ENCODE results near the gene ZMIZ1. TPM values are rescaled to one million over a fixed set of nuclear protein-coding genes. Genes with fewer than 3 reads are reported as not detected.

ZMIZ1 gene
- total RNA-seq, 5 donors from 2014 or later (not counting 1 experiment from before 2014, with no cell fraction given): 16.8 to 27.1 (median 21.2) TPM

DNA sequence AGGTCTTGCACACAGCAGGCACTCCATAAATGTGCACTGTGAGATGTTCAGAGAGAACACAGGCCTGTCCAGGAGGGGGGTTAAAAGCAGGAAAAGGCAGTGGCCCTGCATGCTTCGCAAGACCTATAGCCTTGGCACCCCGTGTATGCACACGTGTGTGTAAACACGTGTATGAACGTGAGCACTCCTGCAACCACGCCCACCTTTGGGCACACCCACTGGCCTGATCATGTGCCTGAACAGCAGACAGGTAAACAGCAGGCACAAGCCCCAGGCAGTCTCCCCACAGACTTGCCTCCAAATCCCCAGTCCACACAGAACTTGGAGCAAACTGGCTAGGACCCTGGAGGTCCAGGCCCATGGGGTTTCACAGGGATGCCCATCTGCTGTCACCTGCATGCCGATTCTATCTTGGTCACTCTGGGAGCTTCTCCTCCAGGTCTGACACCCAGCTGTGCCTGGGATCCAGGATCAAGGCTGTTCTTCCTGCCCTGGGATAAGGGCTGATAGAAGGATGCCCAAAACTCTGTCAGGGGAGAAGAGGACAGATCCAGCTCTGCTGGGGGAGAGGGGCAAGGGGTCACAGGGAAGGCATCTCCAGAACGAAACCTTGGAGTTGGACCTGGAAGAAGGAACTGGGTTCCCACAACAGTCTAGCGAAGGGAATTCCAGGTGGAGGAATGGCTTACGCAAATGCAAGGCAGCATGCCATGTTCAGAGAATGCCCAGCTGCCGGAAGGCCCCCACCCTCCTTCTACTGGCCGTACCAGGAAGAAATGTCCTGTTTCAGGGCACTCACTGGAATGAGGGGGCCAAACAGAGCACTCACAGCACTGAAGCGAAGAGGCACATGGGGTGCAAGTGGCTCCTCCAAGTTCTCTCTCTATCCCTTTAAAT, 14.3 kb upstream of the ZMIZ1 start:
- ATAC-seq (replicated peaks in 1 of 4) (no peak), DNase-seq (peak in 1 of 35 experiments; percentile 3)
- no peaks in the 10 kb centered on the region for H3K36me3 ChIP-seq (ENCODE audit: control insufficient read depth in 2 of 2, extremely low read depth in 1 of 2, insufficient read depth in 1 of 2, low read length in 1 of 2)
- no peak overlapping the region for H3K27ac ChIP-seq (ENCODE audit: low read length)
- POLR2A ChIA-PET: no interaction called here
- H3K4me1 Mint-ChIP-seq: peaks cover 21 to 34% (median 23%) of the 10 kb centered on the region in 3 donors
- WGBS (ENCODE audit: insufficient coverage): 80% methylated on average over 12 of the region's 13 CpGs
- H3K27ac Mint-ChIP-seq: no peak overlapping the region
- CTCF ChIA-PET: no interaction called here
- H3K27me3 ChIP-seq (replicated peaks in 1 of 2; ENCODE audit: control insufficient read depth in 2 of 2, extremely low read depth in 1 of 2, insufficient read depth in 2 of 2, low read length in 1 of 2): peaks cover 0 to 22% of the 10 kb centered on the region in 2 experiments
- no peaks in the 10 kb centered on the region for H3K36me3 Mint-ChIP-seq
- peaks cover 2 to 42% of the 10 kb centered on the region in 2 experiments for H3K4me1 ChIP-seq (ENCODE audit: control insufficient read depth in 1 of 2, extremely low read depth in 1 of 2, insufficient read depth in 2 of 2, low read length in 2 of 2)
- H3K4me3 Mint-ChIP-seq: no peak overlapping the region
- H3K27me3 Mint-ChIP-seq: no peaks in the 10 kb centered on the region
- no peak overlapping the region for H3K4me3 ChIP-seq (ENCODE audit: control insufficient read depth in 1 of 2, extremely low read depth in 1 of 2, low read length in 1 of 2)
- H3K9me3 Mint-ChIP-seq: no peaks in the 10 kb centered on the region
- H3K9me3 ChIP-seq: no peaks in the 10 kb centered on the region

GRCh38 chr10:79055100-79055782, 13.5 kb upstream of the ZMIZ1 start:
- Mint-ChIP-seq H3K36me3 (no peaks in the 10 kb centered on the region), H3K27ac (no peak overlapping the region)
- ATAC-seq (replicated peaks in 1 of 4): no peak

GRCh38 chr10:79055892-79056291, 12.9 kb upstream of the ZMIZ1 start:
- H3K9me3 ChIP-seq: no peaks in the 10 kb centered on the region
- ChIA-PET POLR2A (no interaction called here), CTCF (no interaction called here)
- no peak overlapping the region for H3K27ac ChIP-seq (ENCODE audit: low read length)
- peaks cover 0 to 22% of the 10 kb centered on the region in 2 experiments for H3K27me3 ChIP-seq (replicated peaks in 1 of 2; ENCODE audit: control insufficient read depth in 2 of 2, extremely low read depth in 1 of 2, insufficient read depth in 2 of 2, low read length in 1 of 2)
- Mint-ChIP-seq H3K9me3 (no peaks in the 10 kb centered on the region), H3K36me3 (no peaks in the 10 kb centered on the region), H3K4me3 (no peak overlapping the region), H3K27ac (no peak overlapping the region), H3K4me1 (peaks cover 12 to 23% (median 13%) of the 10 kb centered on the region in 3 donors), H3K27me3 (no peaks in the 10 kb centered on the region)
- DNase-seq (no peak), ATAC-seq (replicated peaks in 1 of 4) (no peak)
- no peaks in the 10 kb centered on the region for H3K36me3 ChIP-seq (ENCODE audit: control insufficient read depth in 2 of 2, extremely low read depth in 1 of 2, insufficient read depth in 1 of 2, low read length in 1 of 2)
- H3K4me1 ChIP-seq (ENCODE audit: control insufficient read depth in 1 of 2, extremely low read depth in 1 of 2, insufficient read depth in 2 of 2, low read length in 2 of 2): peaks cover 2 to 28% of the 10 kb centered on the region in 2 experiments
- no peak overlapping the region for H3K4me3 ChIP-seq (ENCODE audit: control insufficient read depth in 1 of 2, extremely low read depth in 1 of 2, low read length in 1 of 2)
- WGBS (ENCODE audit: insufficient coverage): 83% methylated on average over 3 of the region's 4 CpGs

More at GRCh38 chr10:79055100-79055782, 13.5 kb upstream of the ZMIZ1 start:
- Mint-ChIP-seq H3K4me1 (peaks cover 14 to 28% (median 19%) of the 10 kb centered on the region in 3 donors), H3K4me3 (no peak overlapping the region), H3K9me3 (no peaks in the 10 kb centered on the region), H3K27me3 (no peaks in the 10 kb centered on the region)
- DNase-seq: no peak
- no peak overlapping the region for H3K4me3 ChIP-seq (ENCODE audit: control insufficient read depth in 1 of 2, extremely low read depth in 1 of 2, low read length in 1 of 2)
- H3K27ac ChIP-seq (ENCODE audit: low read length): no peak overlapping the region
- 97% methylated on average over 4 of the region's 10 CpGs for WGBS (ENCODE audit: insufficient coverage)
- H3K9me3 ChIP-seq: no peaks in the 10 kb centered on the region
- peaks cover 0 to 22% of the 10 kb centered on the region in 2 experiments for H3K27me3 ChIP-seq (replicated peaks in 1 of 2; ENCODE audit: control insufficient read depth in 2 of 2, extremely low read depth in 1 of 2, insufficient read depth in 2 of 2, low read length in 1 of 2)
- peaks cover 2 to 34% of the 10 kb centered on the region in 2 experiments for H3K4me1 ChIP-seq (ENCODE audit: control insufficient read depth in 1 of 2, extremely low read depth in 1 of 2, insufficient read depth in 2 of 2, low read length in 2 of 2)
- CTCF ChIA-PET: no interaction called here
- no peaks in the 10 kb centered on the region for H3K36me3 ChIP-seq (ENCODE audit: control insufficient read depth in 2 of 2, extremely low read depth in 1 of 2, insufficient read depth in 1 of 2, low read length in 1 of 2)
- POLR2A ChIA-PET: no interaction called here

DNA sequence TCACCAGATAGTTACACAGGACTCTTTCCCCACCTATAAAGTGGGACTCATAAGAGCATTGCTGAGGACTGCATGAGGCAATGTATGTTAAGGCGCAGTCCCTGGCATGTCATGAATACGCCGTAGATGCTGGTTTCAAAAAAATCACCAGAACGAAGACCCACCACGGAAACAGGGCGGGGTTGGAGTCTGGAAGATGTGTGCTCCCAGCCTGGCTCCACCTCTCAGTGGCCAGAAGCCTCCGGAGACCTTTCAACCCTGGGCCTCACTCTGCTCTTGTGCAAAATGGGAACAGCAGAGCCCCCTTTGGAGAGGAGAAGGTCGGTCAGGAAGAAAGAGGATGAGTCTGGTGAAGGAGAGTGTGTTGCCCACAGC, 12.4 kb upstream of the ZMIZ1 start:
- H3K27ac Mint-ChIP-seq: no peak overlapping the region
- no peaks in the 10 kb centered on the region for H3K9me3 Mint-ChIP-seq
- Histone ChIP-seq H3K27me3 (replicated peaks in 1 of 2; ENCODE audit: control insufficient read depth in 2 of 2, extremely low read depth in 1 of 2, insufficient read depth in 2 of 2, low read length in 1 of 2) (peaks cover 0 to 22% of the 10 kb centered on the region in 2 experiments), H3K27ac (ENCODE audit: low read length) (no peak overlapping the region), H3K4me3 (ENCODE audit: control insufficient read depth in 1 of 2, extremely low read depth in 1 of 2, low read length in 1 of 2) (no peak overlapping the region), H3K9me3 (no peaks in the 10 kb centered on the region), H3K4me1 (ENCODE audit: control insufficient read depth in 1 of 2, extremely low read depth in 1 of 2, insufficient read depth in 2 of 2, low read length in 2 of 2) (peaks cover 0 to 24% of the 10 kb centered on the region in 2 experiments), H3K36me3 (ENCODE audit: control insufficient read depth in 2 of 2, extremely low read depth in 1 of 2, insufficient read depth in 1 of 2, low read length in 1 of 2) (no peaks in the 10 kb centered on the region)
- no peak for ATAC-seq (replicated peaks in 1 of 4)
- no peaks in the 10 kb centered on the region for H3K27me3 Mint-ChIP-seq
- DNase-seq: no peak
- peaks cover 9 to 19% (median 10%) of the 10 kb centered on the region in 3 donors for H3K4me1 Mint-ChIP-seq
- POLR2A ChIA-PET: no interaction called here
- CTCF ChIA-PET: no interaction called here
- no peak overlapping the region for H3K4me3 Mint-ChIP-seq
- H3K36me3 Mint-ChIP-seq: no peaks in the 10 kb centered on the region
- 88% methylated on average over 7 of the region's 8 CpGs for WGBS (ENCODE audit: insufficient coverage)

DNA sequence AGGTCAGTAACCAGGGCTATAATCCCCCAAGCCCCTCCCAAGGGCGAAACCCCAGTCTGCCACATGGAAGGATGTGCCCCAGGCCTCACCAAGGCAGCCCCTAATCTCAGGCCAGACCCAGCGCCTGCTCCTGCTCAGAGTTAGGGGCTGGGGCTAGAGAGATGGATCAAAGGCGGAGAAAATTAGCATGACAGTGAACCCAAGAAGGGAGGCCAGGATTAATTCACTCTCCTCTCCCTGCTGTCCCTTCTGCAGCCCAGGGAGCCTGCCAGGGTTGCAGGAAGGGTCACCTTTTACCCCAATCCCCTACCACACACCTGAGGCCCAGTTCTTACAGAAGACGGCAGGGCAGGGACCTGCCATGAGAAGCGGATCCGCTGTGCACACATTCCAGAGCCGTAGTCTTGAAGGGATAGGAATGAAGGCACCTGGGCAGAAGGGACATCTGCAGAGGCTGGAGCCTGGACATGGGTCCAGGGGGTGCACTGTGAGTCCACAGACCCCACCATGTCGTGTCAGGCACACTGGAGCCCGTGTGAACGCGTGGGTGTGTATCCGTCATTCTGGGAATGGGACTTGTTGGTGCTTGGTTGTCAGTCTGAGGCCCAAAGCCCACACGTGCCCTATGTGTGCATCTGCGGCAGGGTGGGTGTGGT, 11.9 kb upstream of the ZMIZ1 start:
- no peak overlapping the region for H3K4me3 Mint-ChIP-seq
- ATAC-seq (replicated peaks in 1 of 4) (no peak), DNase-seq (no peak)
- Histone ChIP-seq H3K27me3 (replicated peaks in 1 of 2; ENCODE audit: control insufficient read depth in 2 of 2, extremely low read depth in 1 of 2, insufficient read depth in 2 of 2, low read length in 1 of 2) (peaks cover 0 to 23% of the 10 kb centered on the region in 2 experiments), H3K36me3 (ENCODE audit: control insufficient read depth in 2 of 2, extremely low read depth in 1 of 2, insufficient read depth in 1 of 2, low read length in 1 of 2) (no peaks in the 10 kb centered on the region), H3K4me1 (ENCODE audit: control insufficient read depth in 1 of 2, extremely low read depth in 1 of 2, insufficient read depth in 2 of 2, low read length in 2 of 2) (peaks cover 0 to 20% of the 10 kb centered on the region in 2 experiments), H3K9me3 (no peaks in the 10 kb centered on the region), H3K27ac (ENCODE audit: low read length) (no peak overlapping the region), H3K4me3 (ENCODE audit: control insufficient read depth in 1 of 2, extremely low read depth in 1 of 2, low read length in 1 of 2) (no peak overlapping the region)
- WGBS (ENCODE audit: insufficient coverage): 84% methylated on average over 10 of the region's 14 CpGs
- no peak overlapping the region for H3K27ac Mint-ChIP-seq
- no peaks in the 10 kb centered on the region for H3K9me3 Mint-ChIP-seq
- POLR2A ChIA-PET: no interaction called here
- H3K36me3 Mint-ChIP-seq: no peaks in the 10 kb centered on the region
- CTCF ChIA-PET: no interaction called here
- no peaks in the 10 kb centered on the region for H3K27me3 Mint-ChIP-seq
- H3K4me1 Mint-ChIP-seq: peaks cover 5 to 14% (median 9%) of the 10 kb centered on the region in 3 donors

DNA sequence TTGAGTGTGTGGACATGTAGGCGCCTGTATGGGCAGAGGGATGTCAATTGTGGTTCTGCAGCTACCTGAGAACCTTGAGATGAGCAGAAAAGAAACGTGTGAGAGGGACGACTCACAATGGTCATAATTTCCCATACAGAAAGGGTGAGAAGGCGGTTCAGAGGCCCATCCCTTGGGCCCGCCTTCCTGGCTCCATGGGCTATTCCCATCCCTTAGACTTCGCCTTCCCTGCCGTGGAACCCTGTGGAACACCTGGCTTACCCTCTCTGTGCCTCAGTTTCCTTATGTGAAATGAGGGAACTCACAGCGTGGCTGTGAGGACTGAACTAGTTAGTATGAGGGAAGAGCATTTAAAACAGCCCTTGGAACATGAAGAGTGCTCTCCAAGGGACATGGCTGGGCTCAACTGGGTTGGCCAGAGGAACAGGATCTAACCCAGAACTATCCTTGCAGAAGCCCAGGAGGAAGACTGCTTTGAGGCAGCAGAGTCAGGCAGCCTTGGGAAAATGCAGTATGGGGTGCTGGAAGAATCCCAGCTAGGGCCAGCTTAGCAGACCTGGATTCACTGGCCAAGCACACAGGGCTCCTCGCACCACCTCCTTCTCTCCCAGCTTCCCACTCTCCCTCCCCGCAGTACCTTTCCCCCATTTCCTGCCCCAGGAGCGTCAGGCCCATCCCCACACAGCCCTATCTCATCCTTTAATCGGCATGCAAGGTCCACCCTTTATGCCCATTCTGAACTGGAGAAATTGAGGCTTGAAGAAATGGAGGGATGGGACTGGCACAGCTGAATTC, 11.1 kb upstream of the ZMIZ1 start:
- peaks cover 0 to 12% of the 10 kb centered on the region in 2 experiments for H3K4me1 ChIP-seq (ENCODE audit: control insufficient read depth in 1 of 2, extremely low read depth in 1 of 2, insufficient read depth in 2 of 2, low read length in 2 of 2)
- Mint-ChIP-seq H3K9me3 (no peaks in the 10 kb centered on the region), H3K27me3 (no peaks in the 10 kb centered on the region), H3K27ac (no peak overlapping the region), H3K4me3 (no peak overlapping the region), H3K4me1 (peaks cover 3 to 11% (median 6%) of the 10 kb centered on the region in 3 donors), H3K36me3 (no peaks in the 10 kb centered on the region)
- H3K36me3 ChIP-seq (ENCODE audit: control insufficient read depth in 2 of 2, extremely low read depth in 1 of 2, insufficient read depth in 1 of 2, low read length in 1 of 2): no peaks in the 10 kb centered on the region
- DNase-seq: no peak
- H3K27me3 ChIP-seq (replicated peaks in 1 of 2; ENCODE audit: control insufficient read depth in 2 of 2, extremely low read depth in 1 of 2, insufficient read depth in 2 of 2, low read length in 1 of 2): peaks cover 0 to 21% of the 10 kb centered on the region in 2 experiments
- no peak overlapping the region for H3K27ac ChIP-seq (ENCODE audit: low read length)
- no peak for ATAC-seq (replicated peaks in 1 of 4)
- ChIA-PET POLR2A (no interaction called here), CTCF (no interaction called here)
- H3K4me3 ChIP-seq (ENCODE audit: control insufficient read depth in 1 of 2, extremely low read depth in 1 of 2, low read length in 1 of 2): no peak overlapping the region
- no peaks in the 10 kb centered on the region for H3K9me3 ChIP-seq
- 90% methylated on average over 6 of the region's 12 CpGs for WGBS (ENCODE audit: insufficient coverage)

Measured in T-cell (primary cell).